Fibroblast of peridontal ligament (primary cell): Measurements from ENCODE around the gene ENDOV.

Source experiments
- DNase-seq: peaks from one replicate; pipeline ENCODE4 v3.0.0-alpha.2; 2010; ENCODE audit errors: extremely low read depth

The ENDOV gene

GRCh38 chr17:80431246-80432195 lies 16.6 kb downstream of the ENDOV start:
- no peak for DNase-seq

DNA sequence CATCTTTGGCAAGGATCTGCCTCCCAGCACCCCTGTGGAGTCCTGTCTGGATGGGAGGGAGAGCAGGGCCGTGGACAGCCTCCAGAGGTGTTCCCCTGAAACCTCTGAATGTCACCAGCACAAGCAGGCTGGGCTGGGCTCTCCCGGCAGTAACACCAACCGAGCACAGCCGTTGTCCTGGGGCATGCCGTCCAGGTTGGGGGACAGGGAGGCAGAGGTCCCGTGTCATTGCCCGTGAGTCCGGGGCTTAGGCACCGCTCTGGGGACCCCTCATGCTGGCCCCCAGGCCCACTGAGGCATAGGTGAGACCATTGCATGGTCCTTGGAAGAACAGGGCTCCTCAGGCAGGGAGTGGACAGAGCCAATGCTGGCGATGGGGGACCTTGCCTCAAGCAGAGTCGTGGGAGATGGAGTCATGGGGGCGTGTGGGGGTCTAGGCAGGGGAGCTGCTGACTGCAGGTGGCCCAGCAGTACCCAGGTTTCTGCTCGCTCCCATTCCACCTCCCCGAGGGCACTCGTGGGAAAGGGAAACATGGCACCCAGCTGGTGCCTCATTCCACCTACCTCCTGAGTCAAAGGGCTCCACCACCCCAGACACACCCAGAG lies 17.5 kb downstream of the ENDOV start:
- no peak for DNase-seq

DNA sequence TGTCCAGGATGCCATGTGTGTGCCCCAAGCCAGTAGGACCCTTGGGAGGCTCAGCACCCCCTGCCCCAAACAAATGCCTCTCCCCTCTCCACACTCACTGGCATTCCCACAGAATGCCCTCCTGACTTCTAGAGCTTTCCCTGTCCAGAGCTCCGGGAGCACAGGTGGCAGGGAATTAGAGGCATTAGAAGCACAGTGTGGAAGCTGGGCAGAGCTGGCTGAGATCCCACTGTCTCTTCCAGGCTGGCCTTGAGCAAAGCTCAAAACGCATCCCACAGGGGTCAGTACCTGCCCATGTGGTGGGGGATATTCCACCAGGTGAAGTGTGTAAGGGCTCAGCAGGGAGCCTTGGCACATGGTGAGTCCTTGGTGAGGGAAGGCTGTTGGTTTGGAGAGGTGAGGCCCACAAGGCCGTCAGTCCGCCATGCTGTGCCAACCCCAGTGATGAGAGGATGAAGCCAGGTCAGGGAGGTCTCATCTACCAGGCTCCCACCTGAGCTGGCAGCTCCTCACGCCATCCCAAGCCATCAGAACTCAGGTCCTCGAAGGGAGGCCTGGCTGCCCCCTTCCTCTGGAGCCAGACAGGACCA lies 18.1 kb downstream of the ENDOV start:
- no peak for DNase-seq

DNA sequence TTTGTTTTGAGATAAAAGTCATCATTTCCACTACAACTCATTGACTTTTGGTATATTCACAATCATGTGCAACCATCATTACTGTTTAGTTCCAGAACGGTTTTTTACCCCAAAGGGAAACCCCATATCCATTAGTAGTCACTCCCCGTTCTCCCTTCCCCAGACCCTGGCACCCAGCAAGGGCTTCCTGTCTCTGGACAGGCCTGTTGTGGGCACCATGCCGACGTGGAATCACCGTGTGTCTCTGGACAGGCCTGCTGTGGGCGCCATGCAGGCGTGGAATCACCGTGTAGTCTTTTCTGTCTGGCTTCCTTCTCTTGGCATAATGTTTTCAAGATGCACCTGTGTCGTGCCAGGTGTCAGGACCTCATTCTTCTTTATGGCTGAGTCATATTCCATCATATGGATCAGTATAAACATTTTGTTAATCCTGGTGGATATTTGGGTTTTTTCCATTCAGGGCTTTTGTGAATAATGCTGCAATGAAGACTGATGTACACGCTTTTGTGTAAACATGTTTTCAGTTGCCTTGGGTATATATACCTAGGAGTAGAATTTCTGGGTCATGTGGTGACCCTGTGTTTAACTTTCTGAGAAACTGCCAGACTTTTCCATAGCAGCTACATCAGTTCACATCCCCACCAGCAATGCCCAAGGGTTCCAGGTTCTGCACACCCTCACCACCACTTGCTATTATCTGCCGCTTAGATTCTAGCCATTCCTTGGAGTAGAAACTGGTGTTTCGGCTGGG lies 19.1 kb downstream of the ENDOV start:
- no peak for DNase-seq

GRCh38 chr17:80437532-80437931 lies 22.6 kb downstream of the ENDOV start:
- no peak for DNase-seq

DNA sequence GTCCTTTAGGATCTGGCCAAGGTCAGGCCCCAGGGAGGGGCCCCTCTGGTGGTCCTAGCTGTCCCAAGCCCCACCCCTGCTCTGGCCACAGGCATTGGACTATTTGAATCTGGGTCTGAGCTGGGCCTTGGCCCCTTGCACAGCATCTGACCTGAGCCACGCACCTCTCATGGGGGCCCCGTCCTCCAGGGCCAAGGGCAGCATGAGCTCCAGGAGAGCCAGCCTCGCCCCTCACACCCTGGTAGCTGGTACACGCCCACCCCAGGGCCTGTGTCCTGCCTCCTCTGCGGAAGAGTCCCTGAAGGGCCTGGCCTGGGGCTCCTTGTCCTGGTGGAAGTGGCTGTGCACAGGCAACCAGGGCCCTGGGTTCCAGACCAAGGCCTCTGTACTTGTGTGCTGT lies 23.8 kb downstream of the ENDOV start:
- DNase-seq, result no peak

DNA sequence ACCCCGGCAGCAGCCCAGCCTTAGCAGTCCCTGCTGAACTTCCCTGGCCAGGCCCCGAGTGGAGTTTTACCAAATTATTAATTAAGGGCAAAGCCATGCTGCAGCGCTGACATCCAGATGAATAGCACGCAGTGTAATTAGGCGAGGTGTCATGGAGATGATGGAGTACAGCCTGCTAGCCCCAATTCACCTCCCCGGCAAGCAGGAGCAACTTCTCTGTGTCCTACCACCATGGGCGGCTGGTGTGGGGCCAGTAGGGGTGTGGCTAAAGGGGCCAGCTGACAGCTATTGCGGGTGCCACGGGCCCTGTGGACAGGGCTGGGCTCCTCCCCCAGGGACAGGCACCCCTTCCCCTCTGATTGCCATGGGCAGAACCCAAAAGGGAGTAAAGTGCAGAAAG lies 24.5 kb downstream of the ENDOV start:
- no peak for DNase-seq

- DNase-seq, result peak; percentile 26
Observed at GRCh38 chr17:80441133-80441578, 26.2 kb downstream of the ENDOV start.

- DNase-seq, result no peak
Observed at GRCh38 chr17:80441598-80442322, 26.8 kb downstream of the ENDOV start.

GRCh38 chr17:80442323-80442659 lies 27.3 kb downstream of the ENDOV start:
- DNase-seq, result no peak

GRCh38 chr17:80442764-80443163 lies 27.8 kb downstream of the ENDOV start:
- DNase-seq, result no peak

GRCh38 chr17:80443498-80443897 lies 28.5 kb downstream of the ENDOV start:
- no peak for DNase-seq

GRCh38 chr17:80443916-80444643 lies 29.1 kb downstream of the ENDOV start:
- DNase-seq, result no peak

GRCh38 chr17:80444644-80444979 lies 29.6 kb downstream of the ENDOV start:
- DNase-seq, result no peak

DNA sequence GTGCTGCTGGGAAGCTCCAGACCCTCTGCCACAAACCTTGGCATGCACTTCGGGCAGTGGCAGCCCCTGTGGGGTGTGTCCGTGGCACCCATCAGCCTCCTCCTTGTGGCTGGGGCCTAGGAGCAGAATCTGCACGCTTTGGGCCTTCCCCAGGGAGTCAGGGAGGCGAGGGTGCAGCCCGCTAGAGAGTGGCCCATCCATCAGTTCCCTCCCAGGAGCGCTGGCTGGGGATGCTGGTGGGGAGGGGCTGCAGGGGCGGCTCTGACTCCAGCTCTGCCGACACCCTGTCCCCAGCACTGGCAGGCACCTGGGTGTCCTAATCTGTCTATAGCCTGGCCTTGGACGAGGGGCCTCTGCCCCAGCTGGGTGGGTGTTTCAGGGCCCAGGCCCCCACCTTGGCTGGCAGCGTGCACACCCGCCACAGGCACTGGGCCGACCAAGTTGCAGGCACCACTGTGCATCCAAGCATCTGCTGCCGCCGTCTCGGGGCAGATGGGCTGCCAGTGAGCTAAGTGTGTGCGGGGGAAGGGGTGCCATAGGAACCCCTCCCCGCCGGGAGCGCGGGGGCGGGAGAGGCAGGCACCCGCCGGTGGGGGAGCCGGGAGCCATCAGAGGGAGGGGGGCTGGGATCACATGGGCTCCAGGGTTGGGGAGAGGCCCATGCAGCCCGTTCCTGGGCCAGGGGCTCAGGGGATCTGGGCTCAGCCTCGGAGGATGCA lies 30.2 kb downstream of the ENDOV start:
- no peak for DNase-seq

GRCh38 chr17:80445726-80446110 lies 30.8 kb downstream of the ENDOV start:
- no peak for DNase-seq

DNA sequence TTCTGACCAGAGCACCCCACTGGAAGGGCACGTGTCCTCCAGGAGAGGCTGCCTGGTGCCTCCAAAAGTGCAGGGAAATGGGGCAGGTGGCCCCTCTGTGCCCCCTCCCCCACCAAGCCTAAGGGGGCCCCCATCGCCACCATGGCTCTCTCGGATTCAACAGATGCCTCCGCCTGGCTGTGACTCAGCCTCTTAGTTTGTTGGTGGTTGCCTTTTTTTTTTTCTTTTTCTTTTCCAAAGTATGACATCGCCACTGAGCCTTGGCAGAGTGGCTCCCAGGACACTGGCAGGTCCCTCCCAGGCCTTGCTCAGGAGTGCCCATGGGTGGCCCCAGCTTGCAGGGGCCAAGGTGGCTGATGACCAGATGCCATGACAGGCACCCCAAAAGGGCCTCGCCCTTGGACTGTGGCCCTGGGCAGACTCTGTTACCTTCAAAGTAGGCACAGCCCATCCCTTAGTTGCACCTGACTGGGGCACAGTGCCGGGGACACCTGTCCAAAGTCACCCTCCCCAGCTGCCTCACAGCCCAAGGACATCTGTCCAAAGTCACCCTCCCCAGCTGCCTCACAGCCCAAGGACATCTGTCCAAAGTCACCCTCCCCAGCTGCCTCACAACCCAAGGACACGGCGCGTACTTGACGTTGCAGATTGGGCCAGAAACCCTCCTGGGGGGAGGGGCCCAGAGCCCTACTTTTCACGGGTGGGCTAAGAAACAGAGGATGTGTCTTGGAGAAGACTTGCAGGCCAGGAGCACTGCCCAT lies 31.9 kb downstream of the ENDOV start:
- peak; percentile 22 for DNase-seq

GRCh38 chr17:80447790-80448189 lies 32.8 kb downstream of the ENDOV start:
- no peak for DNase-seq

- DNase-seq, result no peak
Observed at GRCh38 chr17:80449194-80449929, 34.4 kb downstream of the ENDOV start.
